ENCODE measurements around the gene JPH3.

The JPH3 gene

DNA sequence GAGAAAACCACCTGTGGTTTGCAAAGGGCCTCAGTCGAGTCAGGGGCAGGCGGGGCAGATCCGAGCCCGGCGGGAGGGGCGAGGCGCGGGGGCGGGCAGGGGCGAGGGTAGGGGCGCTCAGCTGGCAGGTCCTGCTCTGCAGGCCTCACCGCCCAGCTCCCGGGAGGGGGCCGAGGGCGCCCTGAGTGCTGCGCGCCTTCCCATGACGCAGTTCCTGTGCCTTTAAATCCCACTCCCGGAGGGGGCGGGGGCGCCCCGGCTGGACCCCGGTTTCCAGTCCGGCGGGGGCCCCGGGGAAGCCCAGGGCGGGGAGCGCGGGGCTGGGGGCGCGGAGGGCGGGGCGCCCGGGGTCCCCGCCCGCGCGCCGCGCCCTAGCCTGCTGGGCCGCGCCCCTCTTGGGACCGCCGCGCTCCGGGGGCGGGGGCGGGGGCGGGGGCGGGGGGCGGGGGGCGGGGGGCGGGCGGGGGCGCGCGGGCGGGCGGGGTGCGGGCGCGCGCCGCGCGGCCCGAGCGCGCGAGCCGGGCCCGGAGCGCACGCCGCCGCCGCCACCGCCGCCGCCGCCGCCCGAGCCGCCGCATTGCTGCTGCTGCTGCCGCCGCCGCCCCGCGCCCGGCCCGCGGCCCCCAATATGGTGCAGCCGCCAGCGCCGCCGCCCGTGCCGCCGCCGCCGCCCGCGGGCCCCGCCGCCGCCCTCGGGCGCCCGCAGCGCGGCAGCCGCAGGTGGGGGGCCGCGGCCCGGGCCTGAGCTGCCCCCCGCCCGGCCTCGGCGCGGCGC is at the start of gene JPH3:
Gene JPH3, plus strand, starts transcription at position 508 of the 775 bp plus-strand sequence. CDS start 639 bp downstream, outside the sequence.
- no peak for DNase-seq

DNA sequence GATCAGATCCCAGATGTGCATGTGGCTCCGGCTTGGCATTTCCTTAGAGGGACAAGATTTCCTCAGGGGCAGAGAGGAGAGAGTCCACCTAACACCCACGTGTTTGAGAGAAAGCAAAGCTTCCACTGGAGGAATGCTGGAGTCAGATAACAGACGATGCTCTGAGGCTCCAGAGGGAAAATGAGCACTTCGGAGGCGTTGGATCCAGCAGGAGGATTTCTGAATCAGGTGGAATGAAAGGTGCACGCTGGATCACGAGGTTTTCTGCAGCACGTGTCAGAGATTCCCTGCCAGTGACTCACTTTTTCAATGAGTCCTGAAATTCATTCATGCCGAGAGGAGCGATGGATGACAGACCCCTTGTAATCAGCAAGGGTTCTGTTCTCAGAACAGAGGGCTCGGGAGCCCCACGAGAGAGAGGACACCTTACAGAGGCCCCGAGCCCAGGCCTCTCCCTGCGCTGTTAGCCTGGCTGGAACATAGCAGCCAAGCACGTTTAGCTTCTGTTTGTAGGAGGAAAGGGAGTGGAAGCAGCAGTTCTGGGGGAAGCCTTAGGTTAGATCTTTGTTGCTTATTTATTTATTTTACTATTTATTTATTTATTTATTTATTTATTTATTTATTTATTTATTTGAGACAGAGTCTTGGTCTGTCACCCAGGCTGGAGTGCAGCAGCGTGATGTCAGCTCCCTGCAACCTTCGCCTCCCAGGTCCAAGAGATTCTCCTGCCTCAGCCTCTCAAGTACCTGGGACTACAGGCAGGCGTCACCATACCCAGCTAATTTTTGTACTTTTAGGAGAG is 49.3 kb upstream of the JPH3 start:
- DNase-seq = no peak

GRCh38 chr16:87554754-87555427 is 47.4 kb upstream of the JPH3 start:
- peak; percentile 48 for DNase-seq

- DNase-seq = no peak
Measured at GRCh38 chr16:87555647-87556046, 46.7 kb upstream of the JPH3 start.

GRCh38 chr16:87556941-87557459 is 45.3 kb upstream of the JPH3 start:
- no peak for DNase-seq

DNA sequence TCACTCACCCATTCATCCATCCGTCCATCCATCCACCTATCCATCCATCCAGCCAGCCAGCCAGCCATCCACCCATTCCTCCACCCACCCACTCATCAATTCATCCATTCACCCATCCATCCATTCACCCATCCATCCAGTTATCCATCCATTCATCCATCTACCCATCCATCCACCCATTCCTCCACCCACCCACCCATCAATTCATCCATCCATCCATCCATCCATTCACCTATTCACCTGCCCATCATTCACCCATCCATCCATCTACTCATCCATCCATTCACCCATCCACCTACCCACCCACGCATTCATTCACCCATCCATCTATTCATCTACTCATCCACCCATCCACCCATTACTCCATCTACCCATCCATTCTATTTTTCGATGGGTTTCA is 43.6 kb upstream of the JPH3 start:
- DNase-seq = no peak

DNA sequence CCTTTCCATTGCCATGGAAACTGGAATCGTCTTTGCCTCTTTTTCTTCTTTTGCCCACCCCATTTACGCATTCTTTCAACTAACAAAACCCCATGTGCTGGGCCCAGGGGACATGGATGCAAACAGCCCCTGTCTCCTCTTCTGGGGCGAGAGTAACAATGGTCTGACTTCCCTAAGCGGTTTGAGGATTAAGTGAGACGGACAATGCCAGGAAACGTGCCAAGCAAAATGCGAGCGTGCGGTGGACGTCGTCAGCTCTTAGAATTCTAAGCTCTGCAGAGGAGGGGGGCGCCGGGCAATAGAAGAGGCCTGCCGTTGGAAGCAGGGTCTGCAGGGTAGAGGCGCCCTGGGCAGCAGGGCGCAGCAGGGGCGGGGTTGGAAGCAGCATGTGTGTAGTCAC is 42.4 kb upstream of the JPH3 start:
- DNase-seq = no peak

GRCh38 chr16:87560428-87561199 is 41.7 kb upstream of the JPH3 start:
- peak; percentile 27 for DNase-seq

- no peak for DNase-seq
Measured at GRCh38 chr16:87561200-87562105, 40.9 kb upstream of the JPH3 start.

DNA sequence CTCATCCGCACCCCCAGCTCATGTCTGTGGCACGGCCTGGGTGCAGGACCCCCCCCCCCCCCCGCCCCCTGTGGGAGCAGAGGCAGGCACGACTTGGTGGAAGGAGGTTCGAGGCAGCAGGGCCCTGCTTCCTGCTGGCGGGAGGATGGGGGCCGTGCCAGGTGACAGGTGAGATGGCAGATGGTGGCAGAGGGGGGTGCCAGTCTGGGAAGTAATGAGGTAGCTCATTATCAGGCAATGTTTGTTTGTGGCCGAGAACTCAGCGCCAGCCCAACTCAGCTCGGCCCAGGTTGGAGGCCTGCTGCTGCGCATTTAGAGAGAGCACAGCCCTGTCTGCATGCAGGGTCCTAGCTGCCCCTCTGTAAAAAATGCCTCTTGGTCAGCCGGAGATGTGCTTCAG is 40.1 kb upstream of the JPH3 start:
- no peak for DNase-seq

DNA sequence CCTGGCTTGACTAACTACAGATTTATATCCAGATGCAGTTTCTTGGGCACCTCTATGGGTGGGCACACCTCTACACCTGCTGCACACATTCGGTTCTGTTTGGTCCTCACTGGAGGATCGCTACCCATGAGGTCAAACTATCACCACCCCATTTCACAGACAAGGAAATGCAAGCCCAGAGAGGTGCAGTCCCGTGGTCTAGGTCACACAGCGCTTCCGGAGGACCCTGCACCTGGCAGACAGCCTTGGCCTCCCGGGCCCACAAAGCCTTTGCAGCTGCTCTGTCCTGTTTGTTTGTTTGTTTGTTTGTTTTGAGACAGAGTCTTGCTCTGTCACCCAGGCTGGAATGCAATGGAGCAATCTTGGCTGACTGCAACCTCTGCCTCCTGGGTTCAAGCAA is 39.3 kb upstream of the JPH3 start:
- DNase-seq = no peak

- DNase-seq = no peak
Measured at GRCh38 chr16:87563714-87564523, 38.4 kb upstream of the JPH3 start.

DNA sequence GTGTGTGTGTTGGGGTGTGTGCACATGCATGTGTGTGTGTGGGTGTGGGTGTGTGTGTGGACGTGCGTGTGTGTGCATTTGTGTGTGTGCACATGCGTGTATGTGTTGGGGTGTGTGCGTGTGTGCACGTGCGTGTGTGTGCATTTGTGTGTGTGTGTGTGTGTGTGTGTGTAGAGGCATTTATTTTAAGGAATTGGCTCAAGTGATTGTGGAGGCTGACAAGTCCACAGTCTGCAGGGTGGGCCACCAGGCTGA is 37.9 kb upstream of the JPH3 start:
- no peak for DNase-seq

DNA sequence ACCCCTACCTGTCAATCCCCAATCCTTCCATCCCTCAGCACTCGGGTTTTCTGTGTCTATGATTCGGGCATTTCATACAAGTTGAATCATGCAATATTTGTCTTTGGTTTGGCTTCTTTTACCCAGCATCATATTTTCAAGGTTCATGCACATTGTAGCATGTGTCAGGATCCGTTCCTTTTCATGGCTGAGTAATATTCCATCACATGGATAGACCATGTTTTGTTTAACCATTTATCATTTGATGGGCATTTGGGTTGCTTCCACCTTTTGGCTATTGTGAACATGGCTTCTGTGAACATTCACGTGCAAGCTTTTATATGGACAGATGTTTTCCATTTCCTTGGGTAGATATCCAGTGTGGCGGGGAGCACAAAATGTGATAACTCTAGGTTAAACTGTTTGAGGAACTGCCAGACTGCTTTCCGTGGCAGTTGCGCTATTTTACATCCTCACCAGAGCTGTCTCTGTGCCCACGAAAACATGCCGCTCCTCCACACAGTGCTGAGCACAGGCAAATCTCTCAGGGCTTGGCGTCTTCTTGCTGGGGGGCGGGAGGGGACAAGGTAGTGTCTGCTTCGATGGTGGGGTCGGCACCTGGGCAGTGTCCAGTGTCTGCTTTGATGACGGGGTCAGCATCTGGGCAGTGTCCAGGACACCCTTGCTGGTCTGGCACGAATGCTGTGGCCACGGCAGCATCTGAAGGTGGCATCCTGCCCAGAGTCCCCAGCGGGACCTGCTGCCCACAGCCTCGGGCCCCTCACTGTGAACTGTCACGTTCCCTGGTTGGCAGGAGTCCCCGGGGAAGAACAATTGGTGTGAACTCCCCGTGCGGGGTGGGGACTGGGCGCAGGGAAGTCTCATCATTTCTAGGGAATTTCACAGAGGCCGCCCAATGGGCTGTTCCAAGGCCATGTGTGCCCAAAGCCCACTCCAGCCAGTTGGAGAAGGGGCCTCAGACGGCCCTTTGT is 32.4 kb upstream of the JPH3 start:
- DNase-seq = no peak

DNA sequence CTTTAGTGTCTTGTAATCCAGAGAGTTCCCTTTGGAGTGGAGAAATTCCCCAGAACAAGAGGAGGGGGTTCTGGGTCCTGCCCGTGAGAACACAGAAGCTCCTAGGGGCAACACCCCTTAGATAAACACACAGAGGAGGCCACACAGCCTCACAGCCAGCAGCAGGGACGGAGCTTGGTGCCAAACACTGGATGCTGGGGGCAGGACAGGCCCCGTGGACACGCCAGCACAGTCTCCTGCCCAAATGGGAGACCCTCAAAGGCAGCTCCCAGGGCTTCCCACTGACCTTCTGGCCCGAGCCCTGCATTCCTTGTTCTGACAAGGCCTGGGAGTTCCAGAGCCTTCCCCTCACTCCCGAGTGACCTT is 31.8 kb upstream of the JPH3 start:
- no peak for DNase-seq

DNA sequence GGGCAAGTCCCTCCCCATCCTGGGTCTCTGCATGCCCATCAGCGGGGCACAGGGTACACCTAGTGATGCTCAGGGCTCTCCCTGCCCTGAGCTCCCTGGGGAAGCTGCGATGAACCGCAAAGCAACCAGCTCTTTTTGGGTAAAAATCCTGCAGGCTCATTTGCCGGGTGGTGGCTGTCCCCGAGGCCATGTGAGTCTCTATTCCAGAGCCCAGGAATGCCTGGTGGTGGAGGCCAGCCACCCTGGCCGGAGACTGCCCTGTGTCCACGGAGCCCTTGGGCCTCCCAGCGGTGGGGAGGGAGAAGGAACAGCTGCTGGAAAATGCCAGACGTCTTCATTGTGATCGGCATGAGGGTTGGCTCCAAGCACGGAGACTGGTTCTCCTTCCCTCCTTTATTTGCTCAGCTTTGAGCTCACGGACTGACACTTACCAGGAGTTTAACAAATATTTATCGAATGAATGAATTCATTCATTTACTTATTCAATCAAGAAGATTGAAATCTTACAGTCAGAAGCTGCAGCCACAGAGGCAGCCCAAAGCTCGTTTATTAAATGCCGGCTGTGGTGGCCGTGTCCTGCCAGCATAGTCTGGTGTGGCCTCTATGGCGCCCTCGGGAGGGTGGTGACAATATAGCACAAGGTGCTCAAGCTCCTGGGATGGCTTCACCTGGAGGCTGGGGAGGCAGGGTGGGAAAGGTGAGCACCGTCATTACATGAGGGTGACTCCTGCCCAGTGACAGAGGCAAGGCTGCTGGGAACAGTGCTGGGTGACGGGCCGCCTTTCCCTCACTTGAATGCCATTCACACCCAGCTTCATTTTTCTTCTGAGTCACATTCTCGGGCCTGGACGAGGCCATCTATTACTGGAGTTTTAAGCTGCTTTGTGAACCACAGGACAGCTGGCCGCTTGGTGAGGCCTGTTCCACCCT is 31.1 kb upstream of the JPH3 start:
- no peak for DNase-seq

DNA sequence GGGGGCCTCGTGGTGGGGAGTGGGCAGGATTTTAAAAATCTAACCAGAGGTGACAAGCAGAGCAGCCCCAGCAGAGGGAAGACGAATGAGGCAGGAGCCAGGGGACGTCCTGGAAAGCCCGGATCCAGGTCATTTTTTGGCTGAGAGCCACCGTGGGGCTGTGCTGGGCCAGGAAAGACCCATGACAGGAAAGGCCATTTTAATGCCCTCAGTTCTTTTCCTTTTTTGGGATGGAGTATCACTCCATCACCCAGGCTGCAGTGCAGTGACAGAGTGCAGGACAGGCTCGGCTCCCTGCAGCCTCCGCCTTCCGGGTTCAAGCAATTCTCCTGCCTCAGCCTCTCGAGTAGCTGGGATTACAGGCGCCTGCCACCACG is 30.5 kb upstream of the JPH3 start:
- DNase-seq = no peak

DNA sequence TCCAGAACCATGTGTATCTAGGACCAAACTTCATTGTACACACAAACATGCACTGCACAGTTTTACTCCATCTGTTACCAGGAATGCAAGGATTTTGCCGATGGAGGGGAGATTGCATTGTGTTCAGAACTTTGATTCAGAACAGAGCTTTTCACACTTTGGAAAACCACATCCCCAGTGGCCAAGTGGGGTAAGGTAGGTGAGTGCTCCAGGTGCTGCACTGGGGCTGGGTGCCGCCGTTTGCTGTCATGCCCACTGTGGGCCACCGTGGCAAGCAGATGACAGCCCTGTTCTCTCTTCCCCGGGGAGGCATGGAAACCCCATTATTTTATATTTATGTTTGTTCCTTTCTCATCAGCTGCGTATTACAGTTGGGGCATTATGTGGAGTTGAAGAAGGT is 29.3 kb upstream of the JPH3 start:
- DNase-seq = no peak

Data from CD4-positive, alpha-beta T cell treated with Interleukin-15 for 1 hour (primary cell).